ENCODE results near the gene MAG. TPM values are rescaled to one million over a fixed set of nuclear protein-coding genes. Genes with fewer than 3 reads are reported as not detected.
"Not testable (repeated sequence)": the region's sequence is repeated elsewhere in the genome, so short reads cannot be mapped to it uniquely, and the experiment has no call there.

The MAG gene
- total RNA-seq, 2 experiments from 2014 or later, result not detected

- peaks cover 9% of the 10 kb centered on the region for H3K4me1 ChIP-seq (ENCODE audit: insufficient read depth, low read length)
- ChIA-PET CTCF (no interaction called here), POLR2A (no interaction called here)
- Mint-ChIP-seq H3K27me3 (peaks cover 32% of the 10 kb centered on the region), H3K27ac (no peak overlapping the region), H3K4me3 (no peak overlapping the region), H3K36me3 (ENCODE audit: low read depth) (no peaks in the 10 kb centered on the region), H3K9me3 (no peaks in the 10 kb centered on the region), H3K4me1 (ENCODE audit: low read depth) (no peaks in the 10 kb centered on the region)
- peaks cover 3 to 6% of the 10 kb centered on the region in 2 experiments for H3K27me3 ChIP-seq (ENCODE audit: control insufficient read depth in 1 of 2, insufficient read depth in 2 of 2, low read length in 2 of 2)
- no peak for ATAC-seq (ENCODE audit: poor library complexity)
- no peak overlapping the region for H3K27ac ChIP-seq (ENCODE audit: low read depth in 1 of 2, low read length in 2 of 2)
- no peak overlapping the region for H3K4me3 ChIP-seq (ENCODE audit: low read length)
- peaks cover 1% of the 10 kb centered on the region for H3K36me3 ChIP-seq (ENCODE audit: insufficient read depth, low read length)
- TF ChIP-seq CTCF (IDR thresholded peaks at IDR 0.05), result no peak
- intact Hi-C loops (cut with DNase I, micrococcal nuclease), result no loop called here
- H3K9me3 ChIP-seq (ENCODE audit: control insufficient read depth in 1 of 2, insufficient read depth in 1 of 2, low read length in 2 of 2), result no peaks in the 10 kb centered on the region
- DNase-seq, result no peak
Measured at GRCh38 chr19:35284153-35285094, 7.5 kb upstream of the MAG start.

- DNase-seq (no peak), ATAC-seq (ENCODE audit: poor library complexity) (no peak)
- Mint-ChIP-seq H3K36me3 (ENCODE audit: low read depth) (no peaks in the 10 kb centered on the region), H3K27ac (no peak overlapping the region), H3K4me1 (ENCODE audit: low read depth) (no peaks in the 10 kb centered on the region), H3K27me3 (peaks cover 32% of the 10 kb centered on the region), H3K9me3 (no peaks in the 10 kb centered on the region), H3K4me3 (no peak overlapping the region)
- no peak overlapping the region for H3K27ac ChIP-seq (ENCODE audit: low read depth in 1 of 2, low read length in 2 of 2)
- no peak overlapping the region for H3K4me3 ChIP-seq (ENCODE audit: low read length)
- peaks cover 3 to 6% of the 10 kb centered on the region in 2 experiments for H3K27me3 ChIP-seq (ENCODE audit: control insufficient read depth in 1 of 2, insufficient read depth in 2 of 2, low read length in 2 of 2)
- CTCF ChIA-PET, result no interaction called here
- H3K4me1 ChIP-seq (ENCODE audit: insufficient read depth, low read length), result peaks cover 9% of the 10 kb centered on the region
- TF ChIP-seq CTCF (IDR thresholded peaks at IDR 0.05), result no peak
- H3K9me3 ChIP-seq (ENCODE audit: control insufficient read depth in 1 of 2, insufficient read depth in 1 of 2, low read length in 2 of 2), result no peaks in the 10 kb centered on the region
- POLR2A ChIA-PET, result no interaction called here
- intact Hi-C loops (cut with DNase I, micrococcal nuclease), result no loop called here
- H3K36me3 ChIP-seq (ENCODE audit: insufficient read depth, low read length), result no peaks in the 10 kb centered on the region
Measured at GRCh38 chr19:35285095-35285449, 6.9 kb upstream of the MAG start.

- CTCF ChIA-PET; H3K4me3 ChIP-seq (ENCODE audit: low read length); H3K9me3 ChIP-seq (ENCODE audit: control insufficient read depth in 1 of 2, insufficient read depth in 1 of 2, low read length in 2 of 2); DNase-seq; intact Hi-C loops (cut with DNase I, micrococcal nuclease); H3K27ac ChIP-seq (ENCODE audit: low read depth in 1 of 2, low read length in 2 of 2); ATAC-seq (ENCODE audit: poor library complexity); H3K4me3 Mint-ChIP-seq; H3K9me3 Mint-ChIP-seq; H3K27me3 ChIP-seq (ENCODE audit: control insufficient read depth in 1 of 2, insufficient read depth in 2 of 2, low read length in 2 of 2); H3K4me1 ChIP-seq (ENCODE audit: insufficient read depth, low read length); POLR2A ChIA-PET; H3K36me3 Mint-ChIP-seq (ENCODE audit: low read depth); H3K36me3 ChIP-seq (ENCODE audit: insufficient read depth, low read length); H3K27ac Mint-ChIP-seq; H3K4me1 Mint-ChIP-seq (ENCODE audit: low read depth): not testable (repeated sequence)
- peaks cover 32% of the 10 kb centered on the region for H3K27me3 Mint-ChIP-seq
Measured at GRCh38 chr19:35285465-35285864, 6.5 kb upstream of the MAG start.

GRCh38 chr19:35286101-35286500 is 5.9 kb upstream of the MAG start:
- CTCF ChIA-PET, result not testable (repeated sequence)
- POLR2A ChIA-PET, result interaction anchor here (0.6 kb wide), 1 partner anchor 283 kb away, joined by 3 read pairs; no protein-coding TSS in a partner anchor

More at GRCh38 chr19:35286101-35286500, 5.9 kb upstream of the MAG start:
- H3K27ac ChIP-seq (ENCODE audit: low read depth in 1 of 2, low read length in 2 of 2); H3K9me3 ChIP-seq (ENCODE audit: control insufficient read depth in 1 of 2, insufficient read depth in 1 of 2, low read length in 2 of 2); H3K9me3 Mint-ChIP-seq; H3K36me3 Mint-ChIP-seq (ENCODE audit: low read depth); H3K4me1 ChIP-seq (ENCODE audit: insufficient read depth, low read length); H3K4me1 Mint-ChIP-seq (ENCODE audit: low read depth); DNase-seq; H3K4me3 ChIP-seq (ENCODE audit: low read length); ATAC-seq (ENCODE audit: poor library complexity); H3K27me3 ChIP-seq (ENCODE audit: control insufficient read depth in 1 of 2, insufficient read depth in 2 of 2, low read length in 2 of 2); H3K4me3 Mint-ChIP-seq; intact Hi-C loops (cut with DNase I, micrococcal nuclease); H3K36me3 ChIP-seq (ENCODE audit: insufficient read depth, low read length); H3K27ac Mint-ChIP-seq: not testable (repeated sequence)
- H3K27me3 Mint-ChIP-seq, result peaks cover 30% of the 10 kb centered on the region

Data from CD4-positive, alpha-beta T cell (primary cell).